ENCODE measurements around the gene LIMK2. TPM values are rescaled to one million over a fixed set of nuclear protein-coding genes. Genes with fewer than 3 reads are reported as not detected.
A peak's percentile ranks its signal among the peaks of the same experiment; 100 is the strongest.

Gene LIMK2
- total RNA-seq, 6 experiments from 2014 or later: 27.9 to 31.4 (median 28.9) TPM

DNA sequence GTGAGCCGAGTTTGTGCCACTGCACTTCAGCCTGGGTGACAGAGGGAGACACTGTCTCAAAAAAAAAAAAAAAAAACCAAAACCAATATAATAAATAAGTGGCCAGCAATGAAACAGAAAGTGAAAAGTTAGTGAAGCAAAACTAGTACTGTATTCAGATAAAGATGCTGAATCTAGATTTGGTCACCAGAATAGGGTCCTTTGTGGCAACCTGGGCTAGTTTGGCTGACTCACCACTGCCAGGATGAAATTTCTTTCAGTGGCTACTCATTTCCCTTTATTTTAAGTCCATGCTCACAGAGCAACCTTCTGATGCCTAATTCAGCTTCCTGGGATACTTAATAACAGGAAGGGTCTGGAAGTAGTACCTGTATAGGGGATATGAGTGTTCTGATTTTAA, 26.0 kb downstream of the LIMK2 start:
- H3K4me3 Mint-ChIP-seq: no peak overlapping the region
- no peaks in the 10 kb centered on the region for H3K9me3 Mint-ChIP-seq
- H3K4me1 Mint-ChIP-seq (ENCODE audit: low read depth): peaks cover 45% of the 10 kb centered on the region
- TF ChIP-seq, protein P1, sequence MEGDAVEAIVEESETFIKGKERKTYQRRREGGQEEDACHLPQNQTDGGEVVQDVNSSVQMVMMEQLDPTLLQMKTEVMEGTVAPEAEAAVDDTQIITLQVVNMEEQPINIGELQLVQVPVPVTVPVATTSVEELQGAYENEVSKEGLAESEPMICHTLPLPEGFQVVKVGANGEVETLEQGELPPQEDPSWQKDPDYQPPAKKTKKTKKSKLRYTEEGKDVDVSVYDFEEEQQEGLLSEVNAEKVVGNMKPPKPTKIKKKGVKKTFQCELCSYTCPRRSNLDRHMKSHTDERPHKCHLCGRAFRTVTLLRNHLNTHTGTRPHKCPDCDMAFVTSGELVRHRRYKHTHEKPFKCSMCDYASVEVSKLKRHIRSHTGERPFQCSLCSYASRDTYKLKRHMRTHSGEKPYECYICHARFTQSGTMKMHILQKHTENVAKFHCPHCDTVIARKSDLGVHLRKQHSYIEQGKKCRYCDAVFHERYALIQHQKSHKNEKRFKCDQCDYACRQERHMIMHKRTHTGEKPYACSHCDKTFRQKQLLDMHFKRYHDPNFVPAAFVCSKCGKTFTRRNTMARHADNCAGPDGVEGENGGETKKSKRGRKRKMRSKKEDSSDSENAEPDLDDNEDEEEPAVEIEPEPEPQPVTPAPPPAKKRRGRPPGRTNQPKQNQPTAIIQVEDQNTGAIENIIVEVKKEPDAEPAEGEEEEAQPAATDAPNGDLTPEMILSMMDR (IDR thresholded peaks at IDR 0.05): no peak
- H3K27ac Mint-ChIP-seq: no peak overlapping the region
- no peaks in the 10 kb centered on the region; the same call in 1 of the 2 replicates for H3K27me3 Mint-ChIP-seq (ENCODE audit: insufficient read depth)
- H3K36me3 Mint-ChIP-seq (ENCODE audit: low read depth): no peaks in the 10 kb centered on the region
- DNase-seq: no peak

DNA sequence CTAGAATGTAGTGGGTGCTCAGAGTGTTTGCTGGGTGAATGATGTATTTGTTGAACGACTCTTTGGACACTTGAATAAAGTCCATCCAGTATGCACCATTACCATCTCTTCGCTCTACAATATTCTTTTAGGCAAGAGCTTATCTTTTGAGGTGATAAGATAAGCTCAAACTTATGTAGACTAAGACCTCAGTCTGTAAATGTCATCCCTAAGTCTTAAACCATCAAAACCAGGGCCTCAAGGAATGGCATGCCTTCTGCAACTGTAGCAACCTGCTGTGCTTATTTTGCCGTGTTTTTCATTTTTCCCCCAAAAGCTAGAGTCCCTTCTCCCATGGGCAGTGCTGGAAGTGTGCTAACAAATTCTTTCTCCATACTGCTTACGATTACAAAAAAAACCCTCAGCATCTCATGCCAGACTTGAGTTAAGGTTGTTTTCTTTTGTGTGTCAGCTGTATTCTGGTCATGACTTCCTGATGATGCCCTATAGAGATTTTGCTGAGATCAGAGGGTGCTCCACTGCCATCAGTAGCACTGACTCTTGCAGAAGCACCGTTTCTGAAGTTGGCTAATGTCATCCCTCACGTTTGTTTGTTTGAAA, 27.8 kb downstream of the LIMK2 start:
- H3K36me3 Mint-ChIP-seq (ENCODE audit: low read depth): no peaks in the 10 kb centered on the region
- H3K27me3 Mint-ChIP-seq (ENCODE audit: insufficient read depth): no peaks in the 10 kb centered on the region
- no peak overlapping the region; the same call in 1 of the 2 replicates for H3K27ac Mint-ChIP-seq
- H3K4me1 Mint-ChIP-seq (ENCODE audit: low read depth): peaks cover 57% of the 10 kb centered on the region
- DNase-seq: no peak
- TF ChIP-seq, protein P1 (IDR thresholded peaks at IDR 0.05): no peak
- H3K9me3 Mint-ChIP-seq: no peaks in the 10 kb centered on the region
- H3K4me3 Mint-ChIP-seq: no peak overlapping the region

DNA sequence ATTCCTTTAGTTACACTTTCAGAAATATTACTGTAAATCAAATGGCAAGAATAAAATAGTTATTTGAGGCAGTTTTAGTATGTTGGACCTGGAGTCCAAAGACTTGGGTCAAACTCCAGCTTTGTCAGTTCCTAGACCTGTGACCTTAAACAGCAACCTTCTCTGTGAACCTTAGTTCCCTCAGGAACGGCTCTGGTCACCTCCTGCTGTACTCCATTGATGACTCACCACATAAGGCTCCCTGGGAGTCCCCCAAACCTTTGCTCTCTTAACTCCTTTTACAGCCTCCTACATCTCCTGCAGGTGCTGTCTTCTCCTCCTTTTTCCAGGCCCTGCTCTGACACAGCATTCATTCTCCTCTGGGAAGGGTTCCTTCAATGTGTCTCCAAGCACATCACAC, 29.1 kb downstream of the LIMK2 start:
- H3K27me3 Mint-ChIP-seq (ENCODE audit: insufficient read depth): no peaks in the 10 kb centered on the region
- H3K27ac Mint-ChIP-seq: peak overlapping the region; percentile 61
- DNase-seq: peak; percentile 4
- H3K4me3 Mint-ChIP-seq: peak overlapping the region; percentile 28; the same call in 1 of the 2 replicates
- TF ChIP-seq, protein P1 (IDR thresholded peaks at IDR 0.05): no peak
- no peaks in the 10 kb centered on the region for H3K36me3 Mint-ChIP-seq (ENCODE audit: low read depth)
- H3K4me1 Mint-ChIP-seq (ENCODE audit: low read depth): peaks cover 61% of the 10 kb centered on the region
- H3K9me3 Mint-ChIP-seq: no peaks in the 10 kb centered on the region

DNA sequence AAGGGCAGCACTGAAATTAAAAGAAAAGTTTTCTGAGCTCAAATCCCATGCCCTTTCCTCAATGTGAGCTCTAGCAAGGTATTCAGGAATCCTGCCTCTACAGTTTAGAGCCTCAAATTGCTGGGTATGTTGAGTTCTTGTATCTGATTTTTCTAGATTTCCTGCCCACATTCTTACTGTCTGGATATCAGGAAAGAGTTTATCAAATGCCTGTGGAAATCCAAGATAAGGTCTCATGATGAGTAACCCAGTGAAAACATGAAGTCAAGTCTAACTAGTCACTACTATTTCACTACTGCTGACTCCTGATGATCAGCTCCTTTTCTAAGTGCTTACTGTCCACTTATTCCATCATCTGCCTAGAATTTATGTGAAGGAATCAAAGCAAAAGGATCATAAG, 29.8 kb downstream of the LIMK2 start:
- Mint-ChIP-seq H3K36me3 (ENCODE audit: low read depth) (no peaks in the 10 kb centered on the region), H3K4me1 (ENCODE audit: low read depth) (peaks cover 64% of the 10 kb centered on the region), H3K27me3 (ENCODE audit: insufficient read depth) (no peaks in the 10 kb centered on the region), H3K4me3 (peak overlapping the region; percentile 44; the same call in 1 of the 2 replicates), H3K9me3 (no peaks in the 10 kb centered on the region), H3K27ac (peak overlapping the region; percentile 61)
- TF ChIP-seq, protein P1 (IDR thresholded peaks at IDR 0.05): peak; percentile 51
- DNase-seq: peak; percentile 76

DNA sequence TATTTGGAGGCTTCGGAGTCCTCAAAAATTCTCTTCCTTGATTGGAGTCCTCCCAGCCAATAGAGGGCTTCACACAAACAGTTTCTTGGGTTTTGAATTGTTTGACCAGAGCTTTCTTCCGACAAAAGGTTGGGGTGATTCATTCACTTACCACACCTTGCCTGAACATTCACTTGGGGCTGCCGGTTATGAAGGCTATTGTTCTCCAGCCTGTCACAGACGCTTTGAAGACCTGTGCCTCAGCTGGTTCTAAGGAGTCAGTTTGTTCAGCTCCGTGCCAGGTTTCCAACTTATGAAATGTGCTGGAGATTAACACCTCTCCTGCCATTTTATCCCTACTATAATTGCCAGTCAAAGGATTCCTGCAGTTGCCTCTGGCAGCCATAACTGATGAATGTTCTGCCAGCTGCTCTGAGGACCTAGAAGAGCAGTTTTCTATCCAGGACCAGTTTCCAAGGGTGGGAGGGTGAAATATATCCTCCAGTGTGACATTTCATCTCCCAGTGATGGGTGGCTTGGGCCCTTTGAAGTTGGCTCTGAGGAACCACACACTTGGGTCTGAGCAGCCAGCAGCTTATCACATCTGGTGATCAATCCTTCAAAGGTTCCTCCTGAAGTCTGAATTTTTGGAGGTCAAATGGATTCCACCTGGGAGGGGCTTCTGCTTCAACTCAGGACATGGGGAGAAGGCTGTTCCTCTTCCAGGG, 31.4 kb downstream of the LIMK2 start:
- peaks cover 77% of the 10 kb centered on the region for H3K4me1 Mint-ChIP-seq (ENCODE audit: low read depth)
- H3K4me3 Mint-ChIP-seq: peak overlapping the region; percentile 53
- DNase-seq: peak; percentile 24

More for the DNA sequence above, 31.4 kb downstream of the LIMK2 start:
- Mint-ChIP-seq H3K36me3 (ENCODE audit: low read depth) (no peaks in the 10 kb centered on the region), H3K9me3 (no peaks in the 10 kb centered on the region), H3K27ac (peak overlapping the region; percentile 84), H3K27me3 (ENCODE audit: insufficient read depth) (no peaks in the 10 kb centered on the region; the same call in 1 of the 2 replicates)
- TF ChIP-seq, protein P1 (IDR thresholded peaks at IDR 0.05): no peak

All from HFFc6 (cell line).